Muscle layer of duodenum (tissue), 2 donors: ENCODE measurements around the gene ICE1.
A peak's percentile ranks its signal among the peaks of the same experiment; 100 is the strongest.

ENCODE experiments used
- H3K27ac ChIP-seq: one replicate; pipeline ENCODE4 v1.7.0; 2013; ENCODE audit warnings: mild to moderate bottlenecking, low read length
- H3K27me3 ChIP-seq: one replicate; pipeline ENCODE4 v1.7.0; 2013; ENCODE audit warnings: low read depth, mild to moderate bottlenecking, control low read depth, low read length
- H3K36me3 ChIP-seq, 2 donors: one replicate each; pipeline ENCODE4 v1.7.0; 2013; ENCODE audit warnings: low read length in 2 of 2, control low read depth in 1 of 2, mild to moderate bottlenecking in 1 of 2; ENCODE audit not compliant: insufficient read depth in 2 of 2, control insufficient read depth in 1 of 2
- H3K4me1 ChIP-seq, 2 donors: one replicate each; pipeline ENCODE4 v1.7.0; 2013; ENCODE audit warnings: low read length in 2 of 2, mild to moderate bottlenecking in 2 of 2, control low read depth in 1 of 2, moderate library complexity in 1 of 2; ENCODE audit not compliant: insufficient read depth in 2 of 2, control insufficient read depth in 1 of 2
- H3K4me3 ChIP-seq, 2 donors: one replicate each; pipeline ENCODE4 v1.7.0; 2013; ENCODE audit warnings: low read length in 2 of 2, low read depth in 1 of 2, mild to moderate bottlenecking in 1 of 2
- H3K9me3 ChIP-seq, 2 donors: one replicate each; pipeline ENCODE4 v1.7.0; 2013; ENCODE audit warnings: low read length in 2 of 2, control low read depth in 1 of 2, mild to moderate bottlenecking in 1 of 2; ENCODE audit not compliant: control insufficient read depth in 1 of 2
- donor health status: healthy.

ICE1 gene

GRCh38 chr5:5422819-5423515 is 490 bp downstream of the ICE1 start:
- Histone ChIP-seq H3K4me3 (peak overlapping the region; percentile 86 to 99), H3K9me3 (no peaks in the 10 kb centered on the region), H3K27me3 (no peaks in the 10 kb centered on the region), H3K4me1 (peaks cover 19 to 30% of the 10 kb centered on the region in 2 donors), H3K36me3 (peaks cover 0 to 8% of the 10 kb centered on the region in 2 donors), H3K27ac (peak overlapping the region; percentile 89)

- peak overlapping the region; percentile 86 to 99 for H3K4me3 ChIP-seq
- no peak overlapping the region for H3K27ac ChIP-seq
- H3K4me1 ChIP-seq, result peaks cover 19 to 31% of the 10 kb centered on the region in 2 donors
- H3K36me3 ChIP-seq, result peaks cover 0 to 8% of the 10 kb centered on the region in 2 donors
- H3K9me3 ChIP-seq, result no peaks in the 10 kb centered on the region
- H3K27me3 ChIP-seq, result no peaks in the 10 kb centered on the region
Observed at GRCh38 chr5:5423586-5423985, 1.1 kb downstream of the ICE1 start.

GRCh38 chr5:5424736-5425135 is 2.3 kb downstream of the ICE1 start:
- no peaks in the 10 kb centered on the region for H3K9me3 ChIP-seq
- no peak overlapping the region for H3K27ac ChIP-seq
- peak overlapping the region in 1 of 2 donors; percentile 99 for H3K4me3 ChIP-seq
- H3K36me3 ChIP-seq, result peaks cover 0 to 8% of the 10 kb centered on the region in 2 donors
- no peaks in the 10 kb centered on the region for H3K27me3 ChIP-seq
- peaks cover 19 to 39% of the 10 kb centered on the region in 2 donors for H3K4me1 ChIP-seq

GRCh38 chr5:5430136-5430535 is 7.7 kb downstream of the ICE1 start:
- no peak overlapping the region for H3K27ac ChIP-seq

GRCh38 chr5:5432020-5432707 is 9.7 kb downstream of the ICE1 start:
- H3K9me3 ChIP-seq, result no peaks in the 10 kb centered on the region
- no peaks in the 10 kb centered on the region for H3K27me3 ChIP-seq
- no peak overlapping the region for H3K4me3 ChIP-seq
- no peak overlapping the region for H3K27ac ChIP-seq
- H3K36me3 ChIP-seq, result no peaks in the 10 kb centered on the region
- H3K4me1 ChIP-seq, result peaks cover 3 to 45% of the 10 kb centered on the region in 2 donors

More at GRCh38 chr5:5430136-5430535, 7.7 kb downstream of the ICE1 start:
- Histone ChIP-seq H3K9me3 (no peaks in the 10 kb centered on the region), H3K4me3 (no peak overlapping the region), H3K4me1 (peaks cover 3 to 55% of the 10 kb centered on the region in 2 donors), H3K27me3 (no peaks in the 10 kb centered on the region), H3K36me3 (no peaks in the 10 kb centered on the region)

- Histone ChIP-seq H3K4me3 (no peak overlapping the region), H3K36me3 (peaks cover 10 to 20% of the 10 kb centered on the region in 2 donors), H3K9me3 (no peaks in the 10 kb centered on the region), H3K27me3 (no peaks in the 10 kb centered on the region), H3K4me1 (peaks cover 3 to 21% of the 10 kb centered on the region in 2 donors), H3K27ac (no peak overlapping the region)
Observed at GRCh38 chr5:5436203-5436760, 13.8 kb downstream of the ICE1 start.

- H3K9me3 ChIP-seq, result no peaks in the 10 kb centered on the region
- no peaks in the 10 kb centered on the region for H3K27me3 ChIP-seq
- peaks cover 19 to 20% of the 10 kb centered on the region in 2 donors for H3K36me3 ChIP-seq
- H3K4me1 ChIP-seq, result peaks cover 3 to 10% of the 10 kb centered on the region in 2 donors
- H3K4me3 ChIP-seq, result no peak overlapping the region
- H3K27ac ChIP-seq, result no peak overlapping the region
Observed at GRCh38 chr5:5437227-5438172, 15.0 kb downstream of the ICE1 start.

GRCh38 chr5:5451863-5452262 is 29.4 kb downstream of the ICE1 start:
- Histone ChIP-seq H3K27ac (no peak overlapping the region), H3K4me3 (no peak overlapping the region), H3K27me3 (no peaks in the 10 kb centered on the region), H3K36me3 (peaks cover 32 to 68% of the 10 kb centered on the region in 2 donors), H3K4me1 (no peaks in the 10 kb centered on the region), H3K9me3 (no peaks in the 10 kb centered on the region)

- H3K4me3 ChIP-seq, result no peak overlapping the region
- H3K9me3 ChIP-seq, result no peaks in the 10 kb centered on the region
- no peaks in the 10 kb centered on the region for H3K4me1 ChIP-seq
- H3K27ac ChIP-seq, result no peak overlapping the region
- peaks cover 37 to 68% of the 10 kb centered on the region in 2 donors for H3K36me3 ChIP-seq
- H3K27me3 ChIP-seq, result no peaks in the 10 kb centered on the region
Observed at GRCh38 chr5:5453131-5453530, 30.7 kb downstream of the ICE1 start.

GRCh38 chr5:5454391-5454790 is 31.9 kb downstream of the ICE1 start:
- no peaks in the 10 kb centered on the region for H3K4me1 ChIP-seq
- H3K27ac ChIP-seq, result no peak overlapping the region
- peaks cover 36 to 73% of the 10 kb centered on the region in 2 donors for H3K36me3 ChIP-seq
- H3K27me3 ChIP-seq, result no peaks in the 10 kb centered on the region
- no peak overlapping the region for H3K4me3 ChIP-seq
- H3K9me3 ChIP-seq, result no peaks in the 10 kb centered on the region
